ENCODE measurements around the gene AP5S1.

AP5S1 gene, protein sequence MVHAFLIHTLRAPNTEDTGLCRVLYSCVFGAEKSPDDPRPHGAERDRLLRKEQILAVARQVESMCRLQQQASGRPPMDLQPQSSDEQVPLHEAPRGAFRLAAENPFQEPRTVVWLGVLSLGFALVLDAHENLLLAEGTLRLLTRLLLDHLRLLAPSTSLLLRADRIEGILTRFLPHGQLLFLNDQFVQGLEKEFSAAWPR

GRCh38 chr20:3820048-3820900 is at the start of gene AP5S1:
TSS of gene AP5S1 (plus strand) at chr20:3820547. CDS start at chr20:3822118, 1,571 bp downstream.
- DNase-seq (ENCODE audit: low spot score): peak; percentile 97

DNA sequence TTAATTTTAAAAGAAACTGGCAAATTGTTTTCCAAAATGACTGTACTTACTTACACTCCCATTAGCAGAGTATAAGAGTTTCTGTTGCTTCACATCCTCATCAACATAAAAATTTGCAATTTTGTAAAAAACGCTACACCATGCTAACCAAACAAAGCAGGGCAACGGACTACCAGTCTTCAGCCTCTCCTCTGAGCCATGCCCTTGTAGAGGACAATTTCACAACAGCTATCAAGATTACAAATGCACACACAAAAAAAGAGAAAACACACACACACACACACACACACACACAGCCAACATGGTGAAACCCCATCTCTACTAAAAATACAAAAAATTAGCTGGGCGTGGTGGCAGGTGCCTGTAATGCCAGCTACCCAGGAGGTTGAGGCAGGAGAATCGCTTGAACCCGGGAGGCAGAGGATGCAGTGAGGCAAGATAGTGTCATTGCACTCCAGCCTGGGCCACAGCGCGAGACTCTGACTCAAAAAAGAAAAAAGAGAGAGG is 48.7 kb upstream of the AP5S1 start:
- DNase-seq (ENCODE audit: low spot score): no peak

DNA sequence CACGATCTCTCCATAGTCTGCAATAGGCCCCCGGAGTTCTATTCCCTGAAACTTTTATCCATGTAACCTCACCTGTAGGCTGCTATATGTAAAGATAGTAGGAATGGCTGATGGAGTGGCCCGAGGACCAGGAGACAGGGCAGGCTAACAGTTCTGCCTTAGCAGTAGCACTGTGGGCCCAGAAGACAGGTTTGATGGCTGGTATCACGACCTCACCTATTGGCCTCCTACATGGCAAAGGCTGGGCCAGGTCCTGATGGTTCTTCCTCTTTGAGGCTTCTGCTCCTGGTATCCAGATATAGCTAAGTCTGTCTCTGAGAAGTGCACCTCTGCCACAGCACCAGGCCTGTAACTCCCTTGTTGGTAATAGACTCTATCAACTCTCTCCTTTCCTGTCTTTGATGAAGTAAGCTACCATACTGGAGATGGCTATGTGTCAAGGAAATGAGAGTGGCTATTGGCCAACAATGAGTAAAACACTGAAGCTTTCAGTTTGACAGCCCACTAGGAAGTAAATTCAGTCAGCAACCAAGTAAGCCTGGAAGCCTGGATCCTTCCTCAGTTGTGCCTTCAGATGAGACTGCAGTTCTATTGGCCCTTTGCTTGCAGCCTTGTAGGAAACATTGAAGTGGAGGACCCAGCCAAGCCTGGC is 44.8 kb upstream of the AP5S1 start:
- DNase-seq (ENCODE audit: low spot score): no peak

DNA sequence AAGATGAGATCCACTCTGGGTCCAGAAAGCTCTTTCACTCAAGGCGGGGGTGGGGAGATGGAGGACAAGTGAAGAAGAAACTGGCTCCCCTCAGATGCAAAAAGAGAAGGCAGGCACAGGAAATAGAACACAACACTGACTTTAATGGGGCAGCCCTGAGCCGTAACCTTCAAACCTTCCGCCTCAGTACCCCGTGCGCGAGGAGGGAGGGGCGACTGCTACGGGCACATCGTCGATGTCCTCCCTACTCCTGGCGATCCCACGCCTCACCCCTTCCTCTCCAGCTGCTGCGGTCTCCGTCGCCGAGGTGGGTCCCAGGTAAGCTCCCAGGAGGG is 43.0 kb upstream of the AP5S1 start:
- DNase-seq (ENCODE audit: low spot score): no peak

GRCh38 chr20:3777716-3778629 is 42.4 kb upstream of the AP5S1 start:
- DNase-seq (ENCODE audit: low spot score): peak; percentile 67

DNA sequence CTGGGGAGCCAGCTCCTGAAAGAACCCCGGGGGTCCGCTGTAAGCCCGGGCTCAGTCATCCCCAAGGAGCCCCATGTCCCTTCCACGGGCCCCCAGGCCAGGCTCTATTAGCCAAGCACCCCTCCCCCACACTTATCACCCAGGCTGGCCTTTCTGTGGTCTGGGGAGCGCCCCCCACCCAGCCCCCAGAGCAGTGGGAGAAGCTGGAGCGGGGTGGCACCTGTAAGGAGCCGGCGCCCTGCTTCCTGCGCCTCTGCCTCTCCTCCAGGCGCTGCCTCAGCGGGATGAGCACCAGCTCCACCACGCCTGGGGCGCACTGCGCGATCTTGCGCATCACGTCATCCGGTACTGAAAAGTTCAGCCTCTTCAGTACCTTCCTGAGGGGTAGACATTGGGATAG is 41.4 kb upstream of the AP5S1 start:
- no peak for DNase-seq (ENCODE audit: low spot score)

DNA sequence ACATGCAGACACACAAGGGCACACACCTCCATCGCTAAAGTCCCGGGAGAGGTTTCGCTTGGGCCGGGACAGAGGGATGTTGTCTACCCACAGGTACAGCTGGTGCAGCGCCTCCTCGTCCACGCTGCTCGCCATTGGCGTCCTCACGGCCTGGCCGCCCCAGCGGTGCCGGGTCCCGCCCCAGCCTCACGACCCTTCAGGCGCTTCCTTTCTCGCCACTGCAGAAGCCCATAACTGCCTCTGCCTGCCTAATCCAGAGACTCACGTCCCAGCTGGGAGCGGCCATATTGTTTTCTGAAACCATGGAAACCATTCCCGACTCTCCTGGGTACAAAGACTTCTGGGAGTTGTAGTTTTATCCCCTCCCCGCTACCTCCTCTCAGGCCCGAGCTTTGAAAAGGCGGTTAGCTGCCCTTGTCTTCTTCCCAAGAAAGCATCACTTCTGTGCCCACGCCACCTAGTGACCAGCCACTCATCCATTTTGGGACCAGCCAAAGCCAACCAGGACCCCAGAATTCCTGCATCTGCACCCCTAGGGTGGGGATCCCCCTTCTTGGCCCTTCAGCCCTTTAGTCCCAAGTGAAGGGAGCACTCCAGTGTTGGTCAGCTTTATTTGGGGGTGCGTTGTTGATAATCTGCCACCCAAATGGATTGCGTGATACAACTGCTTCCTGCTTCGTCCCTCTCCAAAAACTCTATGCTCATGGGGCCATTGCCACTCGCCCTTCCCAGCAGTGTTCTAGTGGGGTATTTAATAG is 39.0 kb upstream of the AP5S1 start, which contains the start of gene SPEF1:
Gene SPEF1, minus strand, starts transcription at position 296 of the 758 bp plus-strand sequence. Its CDS starts 161 bp downstream, at position 135.
- peak; percentile 98 for DNase-seq (ENCODE audit: low spot score)

- no peak for DNase-seq (ENCODE audit: low spot score)
Measured at GRCh38 chr20:3782597-3782996, 37.8 kb upstream of the AP5S1 start.

- DNase-seq (ENCODE audit: low spot score): no peak
Measured at GRCh38 chr20:3783068-3783489, 37.3 kb upstream of the AP5S1 start.

- DNase-seq (ENCODE audit: low spot score): no peak
Measured at GRCh38 chr20:3783511-3784195, 36.7 kb upstream of the AP5S1 start.

DNA sequence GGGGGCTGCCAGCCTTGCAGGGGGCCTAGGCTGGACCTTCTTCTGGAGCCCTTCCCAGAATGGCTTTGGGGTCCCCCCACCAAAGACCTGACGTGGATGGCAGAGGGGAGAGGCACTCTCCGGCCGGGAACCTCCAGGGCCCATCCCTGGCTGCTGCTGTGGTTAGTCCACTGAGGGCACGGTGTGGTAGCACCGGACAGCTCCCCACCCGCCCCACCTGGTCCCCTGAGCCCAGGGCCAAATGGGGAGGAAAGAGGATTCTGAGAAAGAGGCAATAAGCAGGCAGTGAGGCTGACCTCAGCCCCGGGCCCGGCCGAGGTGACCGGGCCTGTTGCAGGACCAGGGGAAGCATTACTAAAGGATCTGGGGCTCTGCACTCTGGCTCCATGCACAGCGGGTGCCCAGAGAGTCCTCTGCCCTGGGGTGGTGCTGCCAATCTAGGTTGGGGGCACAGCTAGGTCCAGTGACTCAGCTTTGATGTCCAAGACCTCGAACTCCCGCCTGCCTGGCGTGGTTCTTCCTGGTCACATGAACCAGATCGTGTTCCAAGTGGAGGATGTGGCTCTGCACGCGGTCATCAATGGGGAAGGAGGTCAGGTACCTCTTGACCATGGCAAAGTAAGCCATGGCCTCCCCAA is 36.0 kb upstream of the AP5S1 start:
- no peak for DNase-seq (ENCODE audit: low spot score)

DNA sequence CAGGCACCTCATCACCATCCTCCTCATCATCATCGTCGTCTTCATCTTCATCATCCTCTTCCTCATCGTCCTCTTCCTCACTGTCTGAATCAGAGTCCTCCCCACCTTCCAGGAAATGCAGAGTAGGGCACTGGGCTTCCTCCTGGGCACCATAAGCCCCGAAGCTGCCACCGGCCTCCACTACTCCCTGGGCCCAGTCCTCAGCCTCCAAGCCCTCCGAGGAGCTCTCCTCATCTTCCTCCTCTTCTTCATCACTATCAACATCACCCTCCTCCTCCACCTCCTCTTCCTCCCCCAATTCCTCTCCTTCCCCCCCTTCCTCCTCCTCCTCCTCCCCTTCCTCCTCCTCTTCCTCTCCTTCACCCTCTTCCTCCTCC is 35.5 kb upstream of the AP5S1 start:
- no peak for DNase-seq (ENCODE audit: low spot score)

DNA sequence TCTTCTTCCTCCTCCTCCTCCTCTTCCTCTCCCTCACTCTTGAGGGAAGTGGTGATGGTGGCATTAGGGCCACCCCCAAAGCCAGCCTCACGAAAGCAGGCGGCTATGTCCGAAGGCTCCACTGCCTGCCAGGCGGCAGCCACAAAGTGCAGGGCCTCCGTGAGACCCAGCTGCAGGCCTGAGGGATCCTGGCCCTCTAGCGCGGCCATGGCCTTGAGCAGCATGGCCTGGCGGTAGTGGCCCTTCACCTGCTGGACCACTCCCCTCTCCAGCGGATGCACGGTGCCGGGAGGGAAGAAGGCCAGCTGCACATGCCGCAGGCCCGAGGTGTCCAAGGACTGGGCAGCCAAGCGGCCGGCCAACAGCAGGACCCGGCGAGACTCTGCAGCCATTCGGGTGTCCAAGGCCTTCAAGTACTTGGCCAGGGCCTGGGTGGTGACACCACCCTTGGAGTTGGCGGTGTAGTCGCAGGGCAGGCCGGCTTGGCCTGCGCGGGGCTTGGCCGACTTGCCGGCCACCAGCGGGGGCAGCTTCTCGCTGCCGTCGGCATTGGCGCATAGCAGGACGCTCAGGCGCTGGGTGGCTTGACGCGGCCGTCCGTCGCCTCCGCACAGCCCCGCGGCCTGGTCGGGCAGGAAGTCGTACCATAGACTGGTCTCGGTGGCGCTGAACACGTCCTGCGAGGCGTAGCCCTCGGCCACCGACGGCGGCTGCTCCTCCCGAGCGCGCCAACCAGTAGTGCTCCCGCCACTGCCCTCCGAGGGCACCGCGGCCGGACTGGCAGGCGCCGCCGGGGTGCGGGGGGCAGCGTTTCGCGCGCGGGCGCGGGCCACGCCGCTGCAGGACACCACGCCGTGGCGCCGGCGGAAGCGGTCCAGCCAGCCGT is 34.9 kb upstream of the AP5S1 start:
- DNase-seq (ENCODE audit: low spot score): no peak

DNA sequence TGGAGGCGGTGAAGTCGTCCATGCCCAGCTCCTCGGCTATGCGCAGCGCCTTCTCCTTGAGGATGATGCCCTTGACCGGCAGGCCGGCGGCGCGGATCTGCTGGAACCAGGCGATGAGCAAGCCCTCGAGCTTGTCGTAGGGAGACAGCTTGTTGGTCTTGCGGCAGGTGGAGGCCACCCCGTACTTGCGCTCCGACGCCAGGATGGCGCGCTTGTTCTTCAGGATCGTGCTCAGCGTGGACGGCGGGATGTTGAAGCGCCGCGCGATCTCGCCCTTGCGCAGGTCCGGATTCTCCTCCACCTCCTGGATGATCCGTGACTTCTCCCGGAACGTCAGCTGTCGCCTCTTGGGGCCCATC is 34.2 kb upstream of the AP5S1 start:
- peak; percentile 67 for DNase-seq (ENCODE audit: low spot score)

DNA sequence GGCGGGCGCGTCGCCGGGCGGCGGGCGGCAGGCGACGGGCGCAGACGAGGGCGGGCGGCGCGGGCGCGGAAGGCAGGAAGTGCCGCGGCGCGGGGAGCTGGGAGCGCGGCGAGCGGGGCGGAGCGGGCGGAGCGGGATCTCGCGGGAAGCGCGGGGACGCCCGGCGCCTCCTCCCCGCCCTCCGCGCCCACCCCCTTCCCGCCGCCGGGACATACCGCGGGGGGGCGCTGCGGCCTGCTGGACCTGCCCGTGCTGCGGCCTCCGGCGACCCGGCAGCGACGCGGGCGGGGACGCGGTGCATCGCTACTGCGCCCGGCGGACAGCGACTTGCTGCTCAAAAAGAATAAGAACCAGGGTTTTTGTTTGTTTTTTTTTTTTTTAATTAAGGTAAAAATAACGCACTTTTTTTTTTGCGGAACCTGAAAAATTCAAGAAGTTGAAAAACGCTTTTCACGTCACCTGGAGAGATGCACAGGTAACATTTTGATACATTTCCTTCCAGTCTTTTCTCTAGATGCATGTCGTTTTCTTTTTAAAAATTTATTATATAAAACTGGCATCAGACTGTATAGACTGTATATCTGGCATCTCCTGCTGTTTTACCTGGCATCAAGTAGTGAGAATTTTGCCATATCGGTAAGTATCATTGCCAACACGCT is 33.6 kb upstream of the AP5S1 start, which contains the start of gene CENPB:
Gene CENPB, minus strand, starts transcription at position 76 of the 659 bp plus-strand sequence. CDS start 257 bp downstream, outside the sequence.
- DNase-seq (ENCODE audit: low spot score): peak; percentile 84

DNA sequence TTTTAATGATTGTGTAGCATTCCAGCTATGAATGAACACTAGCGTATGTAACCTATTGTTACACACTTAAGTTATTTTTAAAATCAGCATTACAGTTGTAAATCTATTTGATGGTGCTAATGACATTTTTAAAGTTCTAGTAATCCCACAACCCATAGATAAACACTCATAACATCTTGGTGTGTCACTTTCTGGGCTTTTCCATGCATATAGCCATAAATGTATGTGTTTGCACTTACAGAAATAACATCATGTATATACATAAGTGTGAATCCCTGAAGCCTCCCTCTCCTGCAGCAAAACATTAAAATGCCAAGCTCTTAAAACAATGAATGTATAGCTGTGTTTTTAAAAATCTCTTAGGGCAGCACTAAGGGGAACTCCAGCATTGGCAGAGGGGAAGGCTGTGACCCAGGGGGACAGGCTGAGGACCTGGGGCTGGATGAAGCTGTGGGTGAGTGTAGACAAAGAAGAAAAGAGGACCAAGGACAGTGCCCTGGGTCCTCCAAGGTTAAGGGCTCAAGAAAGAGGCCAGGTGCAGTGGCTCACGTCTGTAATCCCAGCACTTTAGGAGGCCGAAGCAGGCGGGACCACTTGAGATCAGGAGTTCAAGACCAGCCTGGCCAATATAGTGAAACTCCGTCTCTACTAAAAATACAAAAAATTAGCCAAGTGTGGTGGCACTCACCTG is 32.9 kb upstream of the AP5S1 start:
- no peak for DNase-seq (ENCODE audit: low spot score)

GRCh38 chr20:3788685-3789155 is 31.6 kb upstream of the AP5S1 start:
- peak; percentile 52 for DNase-seq (ENCODE audit: low spot score)

Measured in SW480 (cell line).